Large intestine (tissue), 12 donors: ENCODE results near the gene TP53. TPM values are rescaled to one million over a fixed set of nuclear protein-coding genes. Genes with fewer than 3 reads are reported as not detected.

Experiments
- DNase-seq, 2 donors: peaks; one replicate each; pipeline versions ENCODE4 v3.0.0 to v3.0.0-alpha.2; 2013
- H3K27ac ChIP-seq: one replicate; pipeline ENCODE4 v1.5.1; 2013; ENCODE audit warnings: low read length
- H3K27me3 ChIP-seq: 2 replicates; pipeline ENCODE4 v1.6.1; 2013; ENCODE audit warnings: low read length; ENCODE audit not compliant: control insufficient read depth, insufficient read depth
- H3K36me3 ChIP-seq: 2 replicates; pipeline ENCODE4 v1.6.1; 2013; ENCODE audit warnings: low read length; ENCODE audit not compliant: control insufficient read depth, insufficient read depth
- H3K4me1 ChIP-seq: one replicate; pipeline ENCODE4 v1.6.1; 2013; ENCODE audit warnings: low read length; ENCODE audit not compliant: control insufficient read depth, insufficient read depth
- H3K4me3 ChIP-seq: one replicate; pipeline ENCODE4 v1.5.1; 2013; ENCODE audit warnings: low read length
- H3K9me3 ChIP-seq: one replicate; pipeline ENCODE4 v1.6.1; 2013; ENCODE audit warnings: mild to moderate bottlenecking, low read depth, low read length, moderate library complexity; ENCODE audit not compliant: control insufficient read depth
- WGBS: methylation state at CpG from one replicate; pipeline ENCODE4 v1.1.5; 2013; ENCODE audit warnings: low lambda C conversion rate; ENCODE audit not compliant: insufficient coverage; 5-methylcytosine and 5-hydroxymethylcytosine counted together
- long read RNA-seq, 11 donors: transcript quantifications; one replicate each; lab custom pipeline, GENCODE V29; 2026
- polyA plus RNA-seq: library from polyadenylated mRNA; unstranded; fragments of 120-200 nt; gene quantifications from one replicate; pipeline ENCODE4 v1.2.1, GENCODE V29; 2013

The TP53 gene
- 49.7 TPM for polyA plus RNA-seq
- long read RNA-seq, donor 1, transcript TP53-227 (11 exons, 2,579 nt), result major isoform, 5 of 7 reads
- long read RNA-seq, donor 1, partial matches to known transcripts, result 0 of 7 reads
- long read RNA-seq, donor 1, other reads (novel, unspliced or antisense), result 0 of 7 reads
- long read RNA-seq, donor 2, partial matches to known transcripts, result 0 of 5 reads
- long read RNA-seq, donor 2, other reads (novel, unspliced or antisense), result 0 of 5 reads
- long read RNA-seq, donor 3, result 0 reads
- long read RNA-seq, donor 4, partial matches to known transcripts, result 0 of 3 reads
- long read RNA-seq, donor 4, other reads (novel, unspliced or antisense), result 0 of 3 reads
- long read RNA-seq, donor 5, partial matches to known transcripts, result 0 of 1 reads
- long read RNA-seq, donor 5, other reads (novel, unspliced or antisense), result 0 of 1 reads
- long read RNA-seq, donor 6, partial matches to known transcripts, result 0 of 6 reads
- long read RNA-seq, donor 6, other reads (novel, unspliced or antisense), result 0 of 6 reads
- long read RNA-seq, donor 7, partial matches to known transcripts, result 0 of 4 reads
- long read RNA-seq, donor 7, other reads (novel, unspliced or antisense), result 0 of 4 reads
- long read RNA-seq, donor 8, partial matches to known transcripts, result 0 of 8 reads
- long read RNA-seq, donor 8, other reads (novel, unspliced or antisense), result 0 of 8 reads
- long read RNA-seq, donor 9, partial matches to known transcripts, result 0 of 5 reads
- long read RNA-seq, donor 9, other reads (novel, unspliced or antisense), result 0 of 5 reads
- long read RNA-seq, donor 10, partial matches to known transcripts, result 0 of 4 reads
- long read RNA-seq, donor 10, other reads (novel, unspliced or antisense), result 0 of 4 reads
- long read RNA-seq, donor 11, partial matches to known transcripts, result 0 of 3 reads
- long read RNA-seq, donor 11, other reads (novel, unspliced or antisense), result 0 of 3 reads

- 0% methylated on average over 2 of the region's 30 CpGs for WGBS
- H3K36me3 ChIP-seq, result peaks cover 3% of the 10 kb centered on the region
- peak; percentile 88 to 93 for DNase-seq
- H3K4me3 ChIP-seq, result peak within 1 kb of the TSS; percentile 82
- H3K9me3 ChIP-seq, result no peaks in the 10 kb centered on the region
- peak within 1 kb of the TSS; percentile 92 for H3K27ac ChIP-seq
- H3K27me3 ChIP-seq, result no peaks in the 10 kb centered on the region
- peaks cover 15% of the 10 kb centered on the region for H3K4me1 ChIP-seq
Measured at GRCh38 chr17:7687072-7687907, at the start of gene TP53. TP53 (minus strand) TSS chr17:7687490; CDS start chr17:7676594, 10,896 bp downstream.

GRCh38 chr17:7732981-7733539 lies 45.8 kb upstream of the TP53 start:
- Histone ChIP-seq H3K4me1 (no peaks in the 10 kb centered on the region), H3K27ac (no peak overlapping the region), H3K36me3 (no peaks in the 10 kb centered on the region), H3K4me3 (no peak overlapping the region), H3K9me3 (no peaks in the 10 kb centered on the region), H3K27me3 (peaks cover 5% of the 10 kb centered on the region)
- no CpG with 5 or more reads among the region's 14 CpGs for WGBS
- DNase-seq, result no peak

GRCh38 chr17:7729816-7730215 lies 42.5 kb upstream of the TP53 start:
- no peaks in the 10 kb centered on the region for H3K27me3 ChIP-seq
- WGBS, result 60% methylated on average over 1 of the region's 1 CpG

GRCh38 chr17:7727886-7728285 lies 40.6 kb upstream of the TP53 start:
- Histone ChIP-seq H3K27ac (no peak overlapping the region), H3K27me3 (peaks cover 2% of the 10 kb centered on the region)
- WGBS, result no CpG with 5 or more reads among the region's 3 CpGs

More at GRCh38 chr17:7729816-7730215, 42.5 kb upstream of the TP53 start:
- Histone ChIP-seq H3K4me1 (no peaks in the 10 kb centered on the region), H3K27ac (no peak overlapping the region), H3K4me3 (no peak overlapping the region), H3K9me3 (no peaks in the 10 kb centered on the region), H3K36me3 (no peaks in the 10 kb centered on the region)
- DNase-seq, result no peak

GRCh38 chr17:7721612-7722011 lies 34.3 kb upstream of the TP53 start:
- Histone ChIP-seq H3K27me3 (peaks cover 30% of the 10 kb centered on the region), H3K4me1 (peaks cover 7% of the 10 kb centered on the region), H3K36me3 (no peaks in the 10 kb centered on the region), H3K9me3 (no peaks in the 10 kb centered on the region), H3K27ac (no peak overlapping the region), H3K4me3 (no peak overlapping the region)
- WGBS, result no CpG with 5 or more reads among the region's 2 CpGs
- DNase-seq, result no peak

More at GRCh38 chr17:7727886-7728285, 40.6 kb upstream of the TP53 start:
- H3K4me3 ChIP-seq, result no peak overlapping the region
- no peaks in the 10 kb centered on the region for H3K4me1 ChIP-seq
- DNase-seq, result no peak
- no peaks in the 10 kb centered on the region for H3K9me3 ChIP-seq
- H3K36me3 ChIP-seq, result no peaks in the 10 kb centered on the region

- no peak for DNase-seq
- peaks cover 12% of the 10 kb centered on the region for H3K4me1 ChIP-seq
- H3K27ac ChIP-seq, result no peak overlapping the region
- H3K9me3 ChIP-seq, result no peaks in the 10 kb centered on the region
- no peaks in the 10 kb centered on the region for H3K36me3 ChIP-seq
- WGBS, result 53% methylated on average over 3 of the region's 4 CpGs
- H3K4me3 ChIP-seq, result no peak overlapping the region
- H3K27me3 ChIP-seq, result peaks cover 42% of the 10 kb centered on the region
Measured at GRCh38 chr17:7720125-7720524, 32.8 kb upstream of the TP53 start.

GRCh38 chr17:7719661-7720060 lies 32.4 kb upstream of the TP53 start:
- no peak for DNase-seq
- Histone ChIP-seq H3K4me3 (no peak overlapping the region), H3K9me3 (no peaks in the 10 kb centered on the region), H3K27me3 (peaks cover 47% of the 10 kb centered on the region), H3K4me1 (peaks cover 12% of the 10 kb centered on the region), H3K27ac (no peak overlapping the region), H3K36me3 (no peaks in the 10 kb centered on the region)
- no CpG with 5 or more reads among the region's 9 CpGs for WGBS

- Histone ChIP-seq H3K9me3 (no peaks in the 10 kb centered on the region), H3K27me3 (peaks cover 58% of the 10 kb centered on the region), H3K27ac (no peak overlapping the region), H3K36me3 (no peaks in the 10 kb centered on the region), H3K4me3 (peak overlapping the region; percentile 63), H3K4me1 (peaks cover 12% of the 10 kb centered on the region)
- 0% methylated on average over 3 of the region's 16 CpGs for WGBS
- DNase-seq, result peak in 1 of 2 donors; percentile 35
Measured at GRCh38 chr17:7717756-7718350, 30.6 kb upstream of the TP53 start.

GRCh38 chr17:7716901-7717755 lies 29.8 kb upstream of the TP53 start, which contains the start of gene DNAH2:
DNAH2 (plus strand) TSS chr17:7717744; CDS start chr17:7719735, 1,991 bp downstream.
- H3K4me1 ChIP-seq, result peaks cover 12% of the 10 kb centered on the region
- peaks cover 58% of the 10 kb centered on the region for H3K27me3 ChIP-seq
- H3K36me3 ChIP-seq, result no peaks in the 10 kb centered on the region
- no peaks in the 10 kb centered on the region for H3K9me3 ChIP-seq
- DNase-seq, result peak; percentile 75 to 86
- H3K27ac ChIP-seq, result peak within 1 kb of the TSS; percentile 22
- peak within 1 kb of the TSS; percentile 63 for H3K4me3 ChIP-seq
- WGBS, result no CpG with 5 or more reads among the region's 64 CpGs
